Esophagus squamous epithelium (tissue), 4 donors: ENCODE data around the gene RASL11B.

Experiments used
- CTCF ChIP-seq, 6 experiments: fragments of 450-650 bp in 4 of 6; fragments of 200-600 bp in 2 of 6; sonication (generic) in 2 of 6; IDR thresholded peaks; one replicate each; pipeline ENCODE4 v1.5.1; 2016 to 2019; ENCODE audit warnings: antibody characterized with exemption in 6 of 6, mild to moderate bottlenecking in 4 of 6, moderate library complexity in 4 of 6
- POLR2A ChIP-seq, 4 donors: fragments of 450-650 bp; IDR thresholded peaks; one replicate each; pipeline ENCODE4 v1.6.1; 2017; ENCODE audit warnings: antibody characterized with exemption in 4 of 4, mild to moderate bottlenecking in 4 of 4, moderate library complexity in 3 of 4

- TF ChIP-seq CTCF (IDR thresholded peaks at IDR 0.05): no peak
- no peak for TF ChIP-seq POLR2A (IDR thresholded peaks at IDR 0.05)
These were observed 15.6 kb upstream of the RASL11B start for GRCh38 chr4:52846502-52846901.
